HG03039 (cell line): ENCODE results near the gene TIMM10.

Experiments
- ATAC-seq: cut with Tn5 transposase; IDR thresholded peaks from one replicate; pipeline ENCODE4 v1.9.1; 2021; ENCODE audit warnings: mild to moderate bottlenecking, moderate library complexity; ENCODE audit not compliant: unreplicated experiment

The TIMM10 gene

GRCh38 chr11:57508341-57509170 is 22.0 kb downstream of the TIMM10 start:
- no peak for ATAC-seq

DNA sequence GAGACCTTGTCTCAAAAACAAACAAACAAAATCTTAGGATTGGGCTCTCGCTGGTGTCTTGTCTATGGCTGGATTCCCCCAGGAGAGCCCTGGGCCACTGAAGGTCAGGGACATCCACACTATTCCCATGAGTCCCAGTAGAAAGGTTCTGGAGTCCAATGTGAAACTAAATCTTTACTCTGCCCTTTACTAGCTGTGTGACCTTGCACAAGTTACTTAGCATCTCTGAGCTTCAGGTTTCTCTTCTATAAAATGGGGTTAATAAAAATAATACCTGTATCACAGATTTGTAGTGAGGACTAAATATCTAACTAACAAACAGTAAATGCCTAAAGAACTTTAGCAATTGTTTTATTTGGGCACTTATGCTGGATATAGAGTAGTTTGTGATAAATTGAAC is 24.0 kb downstream of the TIMM10 start:
- no peak for ATAC-seq

GRCh38 chr11:57504511-57504910 is 26.0 kb downstream of the TIMM10 start:
- no peak for ATAC-seq

DNA sequence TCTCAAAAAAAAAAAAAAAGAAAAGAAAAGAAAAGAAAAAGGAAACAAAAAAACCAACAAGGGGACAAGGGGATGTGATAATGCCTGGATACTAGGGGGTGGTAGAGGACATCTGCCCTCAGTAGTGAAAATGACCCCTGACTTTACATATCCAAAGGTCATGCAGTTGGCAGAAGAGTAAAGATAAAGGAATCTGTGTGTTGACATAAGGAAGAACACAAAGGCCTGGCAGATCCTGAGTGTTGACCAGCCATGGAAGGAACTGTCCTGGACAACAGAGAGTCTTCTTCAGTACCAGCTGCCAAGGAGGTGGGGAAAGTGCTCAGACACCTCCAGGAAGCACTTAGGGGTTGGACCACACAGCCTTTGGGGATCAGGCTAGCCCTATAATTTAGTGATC is 27.7 kb downstream of the TIMM10 start:
- no peak for ATAC-seq

GRCh38 chr11:57502376-57502775 is 28.2 kb downstream of the TIMM10 start:
- ATAC-seq = no peak

- no peak for ATAC-seq
Observed at GRCh38 chr11:57501953-57502352, 28.6 kb downstream of the TIMM10 start.

- ATAC-seq = no peak
Observed at GRCh38 chr11:57500926-57501325, 29.6 kb downstream of the TIMM10 start.

- no peak for ATAC-seq
Observed at GRCh38 chr11:57500515-57500914, 30.0 kb downstream of the TIMM10 start.

GRCh38 chr11:57499983-57500461 is 30.5 kb downstream of the TIMM10 start:
- no peak for ATAC-seq

GRCh38 chr11:57499413-57499982 is 31.1 kb downstream of the TIMM10 start:
- ATAC-seq = peak; percentile 99

- ATAC-seq = no peak
Observed at GRCh38 chr11:57498540-57498939, 32.0 kb downstream of the TIMM10 start.

DNA sequence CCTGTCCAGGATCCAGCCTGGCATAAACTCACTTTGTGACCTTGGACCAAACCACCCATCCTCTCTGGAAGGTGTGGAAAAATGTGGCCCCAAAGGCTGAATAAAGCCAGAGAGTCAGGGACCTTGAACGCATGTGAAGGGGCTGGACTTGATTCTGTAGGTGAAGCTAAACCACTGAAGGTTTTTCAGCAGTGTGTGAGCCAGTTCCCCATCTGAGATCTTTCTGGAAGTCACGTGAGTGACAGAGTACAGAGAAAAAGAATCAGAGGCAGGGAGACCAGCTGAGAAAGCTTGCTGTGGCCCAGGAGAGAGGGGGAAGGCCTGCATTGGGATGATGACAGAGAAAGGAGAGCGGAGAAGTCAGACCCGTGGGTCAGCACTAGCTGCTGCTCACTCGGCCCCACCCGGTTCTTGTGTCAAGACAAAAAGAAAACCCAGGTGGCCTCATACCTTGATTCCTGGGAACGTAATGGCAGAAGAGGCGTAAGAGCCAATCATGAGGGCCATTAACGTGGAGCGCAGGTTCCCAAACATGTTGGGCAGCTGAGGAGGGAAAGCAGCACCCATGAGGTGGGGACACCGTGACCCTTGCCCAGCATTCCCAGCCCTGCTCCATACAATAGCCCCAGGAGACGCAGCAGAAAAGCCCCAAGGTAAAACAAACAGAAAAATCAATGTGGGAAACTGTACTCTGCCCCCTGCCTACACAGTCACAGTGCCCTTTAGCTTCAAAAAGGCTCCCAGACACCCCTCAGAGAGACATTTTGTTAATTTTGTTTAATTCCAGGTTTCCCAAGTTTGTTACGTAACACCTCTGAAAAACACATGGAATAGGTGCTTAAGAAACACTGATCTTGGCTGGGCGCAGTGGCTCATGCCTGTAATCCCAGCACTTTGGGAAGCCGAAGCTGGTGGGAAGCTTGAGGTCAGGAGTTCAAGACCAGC is 33.0 kb downstream of the TIMM10 start:
- no peak for ATAC-seq

DNA sequence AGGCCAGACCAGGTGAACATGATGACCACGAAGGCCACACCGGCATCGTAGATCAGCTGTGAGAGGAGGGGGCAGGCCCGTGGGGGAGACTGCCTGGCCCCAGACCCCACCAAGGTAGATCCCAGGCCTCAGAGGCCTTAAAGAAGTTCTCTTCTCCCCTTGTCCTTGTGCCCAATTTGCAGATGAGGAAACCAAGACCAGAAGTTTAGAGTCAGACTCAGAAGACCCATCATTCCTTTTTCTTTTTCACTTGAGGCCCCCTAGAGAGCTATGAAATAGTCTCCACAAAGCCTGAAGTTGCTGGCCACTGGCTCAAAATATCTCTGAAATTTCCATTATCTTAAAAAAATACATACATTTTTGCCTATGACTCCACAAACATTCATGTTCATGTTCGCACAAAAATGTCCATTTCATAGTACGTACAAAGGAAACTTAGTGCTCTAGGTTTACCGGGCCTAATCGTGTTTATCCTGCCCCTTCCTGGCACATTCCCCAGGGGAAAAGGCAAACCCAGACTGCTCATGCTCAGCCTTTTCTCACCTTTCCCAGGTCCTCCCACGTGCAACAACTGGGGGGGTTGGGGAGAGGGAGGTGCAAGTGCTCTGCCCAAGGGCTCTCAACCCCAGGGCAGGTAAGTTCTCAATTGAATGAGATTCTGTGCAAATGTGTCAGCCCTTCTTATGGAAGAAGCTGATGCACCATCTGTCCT is 34.3 kb downstream of the TIMM10 start:
- no peak for ATAC-seq

DNA sequence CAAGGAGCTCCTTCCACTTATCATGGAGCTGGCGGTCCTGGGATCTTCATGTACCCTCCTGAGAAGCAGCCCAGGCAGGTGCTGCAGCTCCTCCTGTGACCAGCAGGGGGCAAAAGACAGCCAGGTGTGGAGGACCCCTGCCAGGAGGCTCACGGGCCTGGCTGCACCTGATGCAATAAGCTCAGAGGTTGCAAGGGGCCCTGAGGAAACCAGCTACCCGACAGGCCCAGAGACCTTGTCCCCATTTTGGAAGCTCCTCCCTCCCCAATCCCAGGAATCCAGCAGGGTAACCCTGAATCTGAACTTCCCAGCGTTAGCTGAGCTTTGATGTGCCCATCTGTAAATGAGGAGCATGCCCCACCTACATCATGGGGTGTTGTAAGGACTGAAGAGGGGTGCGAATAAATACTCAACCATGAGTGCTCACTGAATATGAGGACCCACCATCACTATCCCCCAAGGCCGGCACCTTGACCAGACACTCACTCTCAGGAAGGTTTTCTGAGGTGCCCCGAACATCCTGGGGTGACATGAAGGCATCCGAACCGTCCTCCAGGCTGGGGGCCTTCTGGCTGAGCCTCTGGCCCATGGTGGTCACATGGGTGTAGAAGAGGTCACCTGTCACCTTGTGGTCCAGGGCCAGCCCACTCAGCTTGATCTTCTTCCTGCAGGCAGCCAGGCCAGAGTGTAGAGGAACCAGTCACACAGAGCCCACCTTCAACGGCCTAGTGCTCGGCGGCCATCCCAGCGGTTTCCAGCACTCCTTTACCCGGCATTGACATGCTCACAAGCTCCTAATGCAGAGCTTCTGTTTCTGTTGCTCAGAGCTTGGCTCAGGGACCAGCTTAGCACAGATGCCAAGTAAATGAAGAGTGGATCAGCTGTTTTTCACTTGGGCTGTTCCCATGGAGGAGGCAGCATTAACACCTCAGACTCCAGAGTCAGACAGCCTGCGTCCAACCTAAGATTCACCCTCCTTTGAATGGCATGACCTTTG is 36.7 kb downstream of the TIMM10 start:
- peak; percentile 75 for ATAC-seq

- no peak for ATAC-seq
Observed at GRCh38 chr11:57491371-57492061, 39.0 kb downstream of the TIMM10 start.

DNA sequence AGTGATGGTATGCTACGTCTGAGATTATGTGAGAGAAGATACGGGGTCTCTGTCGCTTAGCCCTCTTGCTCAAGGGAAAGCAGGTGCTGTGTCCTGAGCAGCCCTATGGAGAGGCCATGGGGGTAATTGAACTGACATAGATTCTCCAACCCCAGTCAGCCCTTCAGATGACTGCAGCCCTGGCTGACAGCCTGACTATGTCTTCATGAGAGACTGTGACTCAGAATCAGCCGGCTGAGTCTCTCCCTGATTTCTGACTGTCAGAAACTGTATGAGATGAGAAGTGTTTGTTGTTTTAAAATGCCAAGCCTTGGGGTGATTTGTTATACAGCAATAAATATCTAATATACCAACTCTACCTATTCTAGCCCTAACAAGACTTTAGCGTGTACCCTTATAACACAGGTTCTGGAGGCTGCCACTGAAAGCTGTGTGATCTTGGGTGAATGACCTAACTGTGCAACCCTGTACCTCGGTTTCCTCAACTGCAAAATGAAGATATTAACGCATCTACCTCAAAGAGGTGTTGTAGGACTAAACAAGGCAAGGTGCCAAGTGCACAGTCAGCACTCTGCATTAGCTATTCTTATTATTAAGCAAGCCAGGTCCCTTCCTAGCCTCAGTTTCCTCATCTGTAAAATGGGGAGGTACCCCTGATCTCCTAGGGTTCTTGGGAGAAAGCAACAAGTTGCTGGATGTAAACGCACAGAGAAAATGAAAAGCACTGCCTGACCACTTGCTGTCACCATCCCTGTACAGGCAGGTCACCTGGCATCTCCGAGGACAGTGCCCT is 39.9 kb downstream of the TIMM10 start:
- ATAC-seq = no peak

DNA sequence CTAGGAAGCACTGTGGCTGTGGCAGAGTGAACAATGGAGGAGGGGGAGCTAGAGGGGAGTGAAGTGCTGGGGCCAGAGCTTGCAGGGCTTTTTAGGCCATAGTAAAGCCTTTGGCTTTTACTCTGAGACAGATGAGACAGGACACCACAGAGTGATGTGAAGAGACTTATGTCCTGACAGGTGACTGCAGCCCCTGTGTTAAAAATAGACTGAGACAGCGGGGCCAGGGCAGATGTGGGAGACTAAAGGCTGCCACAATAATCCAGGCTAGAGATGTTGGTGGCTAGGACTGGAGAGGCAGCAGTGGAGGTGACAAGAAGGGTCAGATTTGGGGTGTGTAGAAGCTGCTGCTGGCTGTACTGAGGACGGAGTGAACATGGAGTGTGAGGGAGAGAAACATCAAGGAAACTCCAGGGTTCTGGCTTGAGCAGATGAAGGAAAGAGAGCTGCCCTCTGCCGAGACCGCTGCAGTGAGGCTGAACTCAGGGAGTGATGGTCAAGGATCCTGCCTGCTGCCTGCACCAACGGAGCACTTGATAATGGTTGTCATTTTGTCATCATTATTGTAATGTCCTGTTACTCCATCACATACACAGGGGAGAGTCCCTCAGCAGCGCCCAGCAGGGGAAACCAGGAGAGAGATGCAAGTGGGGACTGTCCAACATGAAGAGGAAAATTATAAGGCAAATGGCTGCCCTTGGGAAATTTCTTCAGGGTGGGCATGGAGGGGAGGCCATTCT is 42.5 kb downstream of the TIMM10 start:
- ATAC-seq = no peak
